Stimulated activated CD4-positive, alpha-beta T cell treated with anti-CD3 and anti-CD28 coated beads, Interleukin-15, amount 100 ng/mL, for 24 hours (primary cell): Measurements from ENCODE around the gene SMYD3.
"Not testable (repeated sequence)": the region's sequence is repeated elsewhere in the genome, so short reads cannot be mapped to it uniquely, and the experiment has no call there.

Experiments
- DNase-seq: peaks from one replicate; pipeline ENCODE4 v3.0.0-alpha.2; 2020

SMYD3 gene

DNA sequence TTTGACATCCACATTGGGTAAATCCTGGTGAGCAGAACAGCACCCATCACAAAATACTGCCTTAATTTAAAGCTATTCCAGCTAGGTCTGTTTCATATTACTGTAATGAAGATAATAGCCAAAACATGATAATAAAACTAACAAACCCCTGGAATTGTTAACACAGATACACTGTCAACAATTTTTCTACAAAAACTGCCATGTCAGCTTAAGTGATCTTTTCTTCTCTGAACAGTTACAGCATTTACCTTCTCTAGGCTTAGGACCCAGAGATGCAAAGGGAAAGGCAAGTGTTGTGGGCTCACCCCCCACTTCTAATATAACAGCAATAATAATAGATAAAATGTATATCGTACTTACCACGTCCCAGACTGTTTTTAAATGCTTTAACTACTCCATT is 92.1 kb downstream of the SMYD3 start:
- DNase-seq: no peak

DNA sequence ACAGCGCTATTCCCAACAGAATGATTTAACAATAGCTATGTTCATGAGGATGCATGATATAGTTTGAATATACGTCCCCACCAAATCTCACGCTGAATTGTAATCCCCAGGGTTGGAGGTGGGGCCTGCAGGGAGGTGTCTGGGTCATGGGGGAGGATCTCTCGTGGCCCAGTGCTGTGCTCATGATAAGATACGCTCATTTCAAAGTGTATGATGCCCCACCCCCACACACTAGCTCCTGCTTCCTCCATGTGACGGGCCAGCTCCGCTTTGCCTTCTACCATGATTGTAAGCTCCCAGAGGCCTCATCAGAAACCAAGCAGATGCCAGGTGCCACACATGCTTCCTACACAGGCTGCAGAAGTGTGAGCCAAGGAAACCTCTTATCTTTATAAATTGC is 93.6 kb downstream of the SMYD3 start:
- no peak for DNase-seq

- DNase-seq: no peak
Observed at GRCh38 chr1:246404078-246404477, 103.0 kb downstream of the SMYD3 start.

DNA sequence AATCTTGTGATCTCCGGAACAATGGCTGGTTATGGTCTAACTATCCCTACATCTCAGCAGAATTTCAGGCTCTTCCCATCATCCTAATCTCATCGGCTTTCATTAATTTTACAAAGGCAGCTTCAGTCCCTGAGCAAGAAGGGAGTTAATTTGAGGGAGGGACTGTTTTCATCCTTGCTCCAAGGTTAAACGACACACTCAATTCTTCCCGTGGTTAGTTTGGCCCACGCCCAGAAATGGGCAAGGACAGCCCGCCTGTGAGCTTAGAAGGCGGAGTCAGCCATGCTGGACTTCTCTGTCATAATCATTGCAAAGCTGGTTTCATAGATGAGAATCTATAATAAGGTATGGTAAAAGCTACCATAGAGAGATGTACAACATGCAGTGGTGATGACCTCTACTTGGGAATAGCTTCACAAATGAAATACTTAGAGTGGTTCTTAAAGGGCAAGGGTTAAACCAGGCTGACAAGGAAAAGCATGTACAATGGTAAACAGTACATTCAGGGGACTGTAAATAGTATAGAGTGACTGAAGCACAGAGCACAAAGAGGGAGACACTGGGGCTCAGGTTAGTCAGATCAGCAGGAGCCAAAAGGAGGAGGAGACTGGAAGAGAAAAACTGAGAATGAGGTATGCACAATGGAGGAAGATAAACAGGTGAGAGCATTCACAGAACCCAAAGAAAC is 108.8 kb downstream of the SMYD3 start:
- no peak for DNase-seq

GRCh38 chr1:246397046-246397445 is 110.0 kb downstream of the SMYD3 start:
- DNase-seq: no peak

DNA sequence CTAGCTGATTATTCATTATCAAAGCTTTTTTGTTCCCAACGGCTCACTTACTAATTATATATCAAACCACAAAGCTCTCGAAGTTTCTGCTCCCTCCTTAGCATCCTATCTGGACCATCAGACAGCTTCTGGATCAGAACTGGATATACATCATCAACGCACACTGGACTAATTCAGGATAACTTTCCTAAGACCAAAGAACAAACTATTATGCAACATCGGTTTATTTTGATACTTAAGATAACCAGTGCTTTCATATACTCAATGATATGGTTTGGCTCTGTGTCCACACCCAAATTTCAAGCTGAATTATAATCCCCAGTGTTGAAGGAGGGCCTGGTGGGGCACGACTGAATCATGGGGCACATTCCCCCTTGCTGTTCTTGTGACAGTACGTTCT is 110.8 kb downstream of the SMYD3 start:
- no peak for DNase-seq

- DNase-seq: no peak
Observed at GRCh38 chr1:246394121-246394520, 113.0 kb downstream of the SMYD3 start.

DNA sequence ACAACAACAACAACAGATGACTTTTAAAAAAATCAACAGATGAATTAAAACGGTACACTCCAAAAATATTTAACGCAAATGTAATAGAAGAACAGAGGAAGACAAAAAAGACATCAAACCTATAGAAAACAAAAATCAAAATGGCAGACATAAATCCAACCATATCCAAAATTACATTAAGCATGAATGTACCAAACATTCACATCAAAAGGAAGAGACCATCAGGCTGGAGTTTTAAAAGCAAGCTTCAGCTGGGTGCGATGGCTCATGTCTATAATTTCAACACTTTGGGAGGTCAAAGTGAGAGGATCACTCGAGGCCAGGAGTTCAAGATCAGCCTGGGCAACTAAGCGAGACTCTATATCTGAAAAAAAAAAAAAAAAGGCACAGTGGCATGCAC is 116.2 kb downstream of the SMYD3 start:
- DNase-seq: no peak

DNA sequence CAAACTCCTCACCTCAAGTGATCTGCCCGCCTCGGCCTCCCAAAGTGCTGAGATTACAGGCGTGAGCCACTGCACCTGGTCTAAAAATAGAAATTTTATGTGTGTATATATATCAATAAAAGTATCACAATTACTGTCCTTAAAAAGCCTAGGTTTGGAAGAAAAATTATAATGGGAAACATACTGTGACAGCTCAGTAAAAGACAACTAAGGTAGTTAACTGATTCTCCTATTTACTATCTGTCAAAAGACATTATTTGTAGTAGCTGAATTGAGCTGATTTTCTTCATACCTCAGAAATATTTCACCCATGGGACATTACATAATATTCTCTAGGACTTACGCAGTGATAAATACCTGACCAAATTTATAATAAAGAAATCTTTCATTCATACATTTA is 122.5 kb downstream of the SMYD3 start:
- no peak for DNase-seq

- DNase-seq: no peak
Observed at GRCh38 chr1:246383791-246384190, 123.3 kb downstream of the SMYD3 start.

DNA sequence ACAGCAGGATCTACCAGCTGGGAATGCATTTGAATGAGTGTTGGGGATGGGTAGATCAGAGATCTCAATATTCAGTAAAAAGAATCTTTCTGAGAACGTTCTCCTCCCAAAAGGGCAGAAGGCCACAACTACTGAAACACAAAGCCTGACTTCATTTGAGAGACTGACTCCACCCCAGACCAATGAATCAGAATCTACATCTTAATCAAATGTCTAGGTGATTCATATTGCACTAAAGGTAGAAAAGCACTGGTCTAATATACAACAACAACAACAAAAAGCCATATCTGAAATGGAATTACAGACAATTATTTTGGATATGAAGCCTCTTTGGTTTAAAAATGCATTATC is 123.9 kb downstream of the SMYD3 start:
- no peak for DNase-seq

DNA sequence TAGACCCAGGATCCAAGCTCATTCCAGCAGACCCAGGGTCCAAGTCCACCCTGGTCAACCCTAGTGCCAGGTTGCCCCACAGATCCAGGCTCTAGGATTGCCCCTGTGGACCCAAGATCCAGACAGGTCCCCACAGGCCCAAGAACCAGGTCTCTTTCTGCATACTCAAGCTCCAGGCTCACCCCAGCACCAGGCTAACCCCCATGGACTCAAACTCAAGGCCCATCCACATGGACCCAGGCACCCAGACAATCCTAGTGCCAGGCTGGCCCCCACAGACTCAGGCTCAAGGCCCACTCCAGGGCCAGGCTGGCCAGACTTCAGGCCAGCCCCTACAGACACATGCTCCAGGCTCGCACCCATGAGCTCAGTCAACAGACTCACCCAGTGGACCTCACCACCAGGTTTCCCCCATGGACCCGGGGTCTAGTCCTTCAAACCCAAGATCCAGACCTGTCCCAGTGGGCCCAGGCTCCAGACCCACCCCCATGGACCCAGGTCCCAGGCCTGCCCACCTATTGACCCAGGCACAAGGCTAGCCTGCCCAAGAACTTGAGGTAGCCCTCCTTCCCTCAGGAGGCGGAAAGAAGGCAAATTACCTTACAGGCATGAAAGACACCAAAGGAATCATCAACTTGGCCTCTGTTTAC is 124.4 kb downstream of the SMYD3 start:
- no peak for DNase-seq

GRCh38 chr1:246381452-246381851 is 125.6 kb downstream of the SMYD3 start:
- DNase-seq: no peak

DNA sequence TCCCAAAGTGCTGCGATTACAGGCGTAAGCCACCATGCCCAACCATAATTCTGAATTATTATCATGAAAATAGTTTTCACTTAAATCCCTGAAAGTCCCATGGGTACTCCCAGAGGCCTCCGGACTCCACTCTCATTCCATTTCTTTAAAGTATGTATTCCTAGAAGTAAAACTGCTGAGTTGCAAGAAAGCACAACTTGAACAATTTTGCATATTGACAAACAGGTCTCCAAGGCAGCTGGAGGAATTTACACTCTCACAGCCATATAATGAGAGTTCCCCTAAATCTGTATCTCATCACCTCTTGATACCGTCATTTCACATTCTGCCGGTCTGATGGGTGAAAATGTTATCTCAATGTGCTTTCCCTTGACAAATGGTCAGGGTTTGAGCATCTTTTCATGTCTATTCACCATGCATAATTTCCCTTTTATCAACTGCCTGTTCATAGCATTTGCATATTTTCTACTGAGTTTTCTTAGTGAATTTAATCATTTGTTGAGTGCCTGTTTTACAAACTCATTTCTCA is 129.4 kb downstream of the SMYD3 start:
- DNase-seq: no peak

GRCh38 chr1:246373828-246374569 is 133.1 kb downstream of the SMYD3 start:
- no peak for DNase-seq

- no peak for DNase-seq
Observed at GRCh38 chr1:246372559-246372958, 134.5 kb downstream of the SMYD3 start.

GRCh38 chr1:246367041-246367440 is 140.0 kb downstream of the SMYD3 start:
- no peak for DNase-seq

DNA sequence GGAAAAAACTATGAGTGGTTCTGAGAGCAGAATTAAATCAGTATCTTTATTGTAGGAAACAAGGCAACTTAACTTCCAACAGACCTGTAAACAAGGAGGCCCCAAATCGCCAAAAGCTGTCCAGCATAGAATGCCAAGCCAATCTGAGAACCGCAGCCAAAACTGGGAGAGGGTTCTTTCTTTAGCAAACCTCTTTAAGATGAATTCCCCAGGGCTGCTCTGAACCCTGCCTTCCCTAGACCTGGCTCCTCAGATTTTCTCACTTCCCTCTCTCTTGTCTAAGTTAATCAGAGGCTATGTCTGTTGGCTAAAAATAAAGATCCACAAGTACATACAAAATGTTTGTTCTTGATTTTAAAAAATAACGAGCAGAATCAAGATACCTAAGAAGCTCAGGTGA is 141.4 kb downstream of the SMYD3 start:
- DNase-seq: no peak

GRCh38 chr1:246364415-246364941 is 142.6 kb downstream of the SMYD3 start:
- DNase-seq: peak; percentile 18

DNA sequence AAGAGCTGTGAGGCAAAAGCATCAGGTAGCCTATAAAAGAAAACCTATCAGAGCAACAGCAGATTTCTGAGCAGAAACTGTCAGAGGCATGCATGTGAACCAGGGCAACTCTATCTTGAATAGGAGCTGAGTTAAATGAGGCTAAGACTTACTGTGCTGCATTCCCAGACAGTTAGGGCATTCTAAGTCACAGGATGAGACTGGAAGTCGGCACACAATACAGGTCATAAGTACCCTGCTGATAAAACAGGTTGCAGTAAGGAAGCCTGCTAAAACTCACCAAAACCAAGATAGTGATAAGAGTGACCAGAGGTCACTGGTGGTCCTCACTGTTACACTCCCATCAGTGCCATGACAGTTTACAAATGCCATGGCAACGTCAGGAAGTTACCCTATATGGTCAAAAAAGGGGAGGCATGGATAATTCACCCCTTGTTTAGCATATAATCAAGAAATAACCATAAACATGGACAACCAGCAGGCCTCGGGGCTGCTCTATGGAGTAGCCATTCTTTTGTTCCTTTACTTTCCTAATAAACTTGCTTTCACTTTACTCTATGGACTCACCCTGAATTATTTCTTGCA is 150.0 kb downstream of the SMYD3 start:
- not testable (repeated sequence) for DNase-seq

- DNase-seq: no peak
Observed at GRCh38 chr1:246355411-246356230, 151.5 kb downstream of the SMYD3 start.

- no peak for DNase-seq
Observed at GRCh38 chr1:246351721-246352120, 155.4 kb downstream of the SMYD3 start.
